Trophoblast cell (in vitro differentiated cells and primary cell): ENCODE measurements around the gene OR10A4.

Source experiments
- DNase-seq, 2 donors: peaks; one replicate each; pipeline ENCODE4 v3.0.0-alpha.2; 2016
- H2AFZ ChIP-seq: 2 replicates; pipeline ENCODE4 v1.6.1; 2013; ENCODE audit warnings: low read length, moderate library complexity, mild to moderate bottlenecking; ENCODE audit not compliant: insufficient read depth, poor library complexity
- H2AK5ac ChIP-seq: 2 replicates; pipeline ENCODE4 v1.6.1; 2013; ENCODE audit warnings: mild to moderate bottlenecking, low read length
- H2BK120ac ChIP-seq: 2 replicates; pipeline ENCODE4 v1.6.1; 2013; ENCODE audit warnings: low read length, mild to moderate bottlenecking, moderate library complexity; ENCODE audit not compliant: insufficient read depth, poor library complexity
- H2BK12ac ChIP-seq: 2 replicates; pipeline ENCODE4 v1.6.1; 2013; ENCODE audit warnings: mild to moderate bottlenecking, low read length, moderate library complexity
- H2BK5ac ChIP-seq: 2 replicates; pipeline ENCODE4 v1.6.1; 2013; ENCODE audit warnings: low read length, low read depth, moderate library complexity, mild to moderate bottlenecking; ENCODE audit not compliant: poor library complexity
- H3K14ac ChIP-seq: 2 replicates; pipeline ENCODE4 v1.6.1; 2013; ENCODE audit warnings: mild to moderate bottlenecking, low read length
- H3K18ac ChIP-seq: 2 replicates; pipeline ENCODE4 v1.6.1; 2013; ENCODE audit warnings: mild to moderate bottlenecking, low read length
- H3K23ac ChIP-seq: 2 replicates; pipeline ENCODE4 v1.6.1; 2013; ENCODE audit warnings: low read length
- H3K27ac ChIP-seq: 2 replicates; pipeline ENCODE4 v1.5.1; 2013; ENCODE audit warnings: low read depth, mild to moderate bottlenecking, inconsistent platforms, low read length, moderate library complexity
- H3K27me3 ChIP-seq: 2 replicates; pipeline ENCODE4 v1.6.1; 2013; ENCODE audit warnings: inconsistent platforms, mild to moderate bottlenecking, low read length, moderate library complexity; ENCODE audit not compliant: insufficient read depth
- H3K36me3 ChIP-seq, 2 experiments: 1 replicate in 1 of 2; 2 replicates in 1 of 2; pipeline ENCODE4 v1.6.1; 2013; ENCODE audit warnings: low read length in 2 of 2, mild to moderate bottlenecking in 2 of 2, moderate library complexity in 1 of 2; ENCODE audit not compliant: insufficient read depth in 2 of 2, control insufficient read depth in 1 of 2
- H3K4ac ChIP-seq: 2 replicates; pipeline ENCODE4 v1.6.1; 2013; ENCODE audit warnings: low read depth, mild to moderate bottlenecking, low read length, moderate library complexity
- H3K4me1 ChIP-seq, 2 experiments: 1 replicate in 1 of 2; 2 replicates in 1 of 2; pipeline ENCODE4 v1.6.1; 2013; ENCODE audit warnings: low read length in 2 of 2, mild to moderate bottlenecking in 2 of 2, moderate library complexity in 1 of 2; ENCODE audit not compliant: insufficient read depth in 2 of 2, control insufficient read depth in 1 of 2
- H3K4me2 ChIP-seq: 2 replicates; pipeline ENCODE4 v1.6.1; 2013; ENCODE audit warnings: inconsistent platforms, mild to moderate bottlenecking, low read length, moderate library complexity
- H3K4me3 ChIP-seq: 2 replicates; pipeline ENCODE4 v1.5.1; 2013; ENCODE audit warnings: mild to moderate bottlenecking, low read depth, low read length, inconsistent platforms
- H3K79me1 ChIP-seq: one replicate; pipeline ENCODE4 v1.6.1; 2013; ENCODE audit warnings: low read length
- H3K79me2 ChIP-seq: 2 replicates; pipeline ENCODE4 v1.6.1; 2013; ENCODE audit warnings: low read length, mild to moderate bottlenecking; ENCODE audit not compliant: control insufficient read depth, insufficient read depth, poor library complexity
- H3K9ac ChIP-seq: 2 replicates; pipeline ENCODE4 v1.6.1; 2013; ENCODE audit warnings: mild to moderate bottlenecking, low read length
- H3K9me3 ChIP-seq: 2 replicates; pipeline ENCODE4 v1.6.1; 2013; ENCODE audit warnings: low read depth, mild to moderate bottlenecking, control low read depth, inconsistent platforms, low read length; ENCODE audit not compliant: insufficient read depth
- H4K12ac ChIP-seq: 2 replicates; pipeline ENCODE4 v1.6.1; 2013; ENCODE audit warnings: low read depth, mild to moderate bottlenecking, low read length, moderate library complexity
- H4K8ac ChIP-seq: 2 replicates; pipeline ENCODE4 v1.6.1; 2013; ENCODE audit warnings: low read depth, mild to moderate bottlenecking, low read length, moderate library complexity
- H4K91ac ChIP-seq: one replicate; pipeline ENCODE4 v1.6.1; 2013; ENCODE audit warnings: low read depth, mild to moderate bottlenecking, low read length, moderate library complexity
- WGBS: extraction: QIAGEN DNeasy Blood & Tissue Kit; methylation state at CpG from one replicate; pipeline ENCODE4 v1.1.7; 2013; ENCODE audit warnings: missing lambda C conversion rate; ENCODE audit not compliant: insufficient read length, insufficient coverage; ENCODE audit errors: extremely low coverage; 5-methylcytosine and 5-hydroxymethylcytosine counted together

Gene OR10A4

GRCh38 chr11:6892400-6892799, 16.0 kb downstream of the OR10A4 start, which contains the start of gene OR2D2:
Gene OR2D2, minus strand, starts transcription at chr11:6892500. Its CDS starts 0 bp downstream, at chr11:6892500.
- H3K79me2 ChIP-seq: no peaks in the 10 kb centered on the region
- no peak within 1 kb of the TSS for H4K8ac ChIP-seq
- H2BK5ac ChIP-seq: no peak within 1 kb of the TSS
- H3K4me3 ChIP-seq: no peak within 1 kb of the TSS
- no peaks in the 10 kb centered on the region for H3K4me1 ChIP-seq
- no peaks in the 10 kb centered on the region for H3K27me3 ChIP-seq
- no peaks in the 10 kb centered on the region for H3K36me3 ChIP-seq
- no peak within 1 kb of the TSS for H3K4me2 ChIP-seq
- no peak within 1 kb of the TSS for H3K27ac ChIP-seq
- no CpG with 5 or more reads among the region's 2 CpGs for WGBS
- no peak within 1 kb of the TSS for H2AK5ac ChIP-seq
- no peak within 1 kb of the TSS for H3K4ac ChIP-seq
- no peak within 1 kb of the TSS for H3K14ac ChIP-seq
- H3K18ac ChIP-seq: no peak within 1 kb of the TSS
- H2BK120ac ChIP-seq: no peak within 1 kb of the TSS
- H2BK12ac ChIP-seq: no peak within 1 kb of the TSS
- no peak for DNase-seq
- H2AFZ ChIP-seq: no peak within 1 kb of the TSS
- no peak within 1 kb of the TSS for H3K9ac ChIP-seq
- no peaks in the 10 kb centered on the region for H3K79me1 ChIP-seq
- H4K91ac ChIP-seq: no peak within 1 kb of the TSS
- no peaks in the 10 kb centered on the region for H3K9me3 ChIP-seq
- H3K23ac ChIP-seq: no peak within 1 kb of the TSS
- H4K12ac ChIP-seq: no peak within 1 kb of the TSS

DNA sequence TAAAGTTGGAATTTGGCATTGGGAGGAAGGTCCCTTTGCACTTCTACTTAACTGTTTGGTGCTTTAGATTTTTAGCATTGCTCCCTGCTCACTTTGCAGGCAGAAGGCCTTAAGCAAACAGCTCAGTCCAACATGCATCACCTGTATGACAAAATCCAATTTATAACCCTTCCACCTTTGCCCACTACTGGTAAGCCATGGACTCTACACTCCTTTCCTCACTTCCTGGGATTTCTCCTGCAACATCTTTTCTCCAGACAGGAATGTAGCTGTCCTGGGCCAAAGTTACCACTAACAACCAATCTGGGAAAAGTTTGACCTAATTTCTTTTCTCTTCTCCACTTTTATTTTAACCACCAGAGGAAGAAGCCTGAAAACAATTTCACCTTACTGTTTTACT, 17.7 kb downstream of the OR10A4 start:
- Histone ChIP-seq H4K12ac (no peak overlapping the region), H3K9me3 (no peaks in the 10 kb centered on the region), H4K8ac (no peak overlapping the region), H2BK120ac (no peak overlapping the region), H2AFZ (no peak overlapping the region), H3K4me3 (no peak overlapping the region), H3K27me3 (no peaks in the 10 kb centered on the region), H2BK12ac (no peak overlapping the region), H3K36me3 (no peaks in the 10 kb centered on the region), H2BK5ac (no peak overlapping the region), H2AK5ac (no peak overlapping the region), H3K27ac (no peak overlapping the region), H3K4ac (no peak overlapping the region), H3K14ac (no peak overlapping the region), H3K18ac (no peak overlapping the region), H3K4me2 (no peak overlapping the region), H3K23ac (no peak overlapping the region), H3K9ac (no peak overlapping the region), H4K91ac (no peak overlapping the region), H3K4me1 (no peaks in the 10 kb centered on the region), H3K79me1 (no peaks in the 10 kb centered on the region), H3K79me2 (no peaks in the 10 kb centered on the region)
- no peak for DNase-seq

- Histone ChIP-seq H3K9ac (no peak overlapping the region), H2AK5ac (no peak overlapping the region), H3K4me3 (no peak overlapping the region), H3K4ac (no peak overlapping the region), H2BK120ac (no peak overlapping the region), H4K12ac (no peak overlapping the region), H3K79me1 (no peaks in the 10 kb centered on the region), H3K18ac (no peak overlapping the region), H3K4me2 (no peak overlapping the region), H4K8ac (no peak overlapping the region), H3K4me1 (no peaks in the 10 kb centered on the region), H2AFZ (no peak overlapping the region), H3K23ac (no peak overlapping the region), H3K27ac (no peak overlapping the region), H2BK5ac (no peak overlapping the region), H3K36me3 (no peaks in the 10 kb centered on the region), H3K9me3 (no peaks in the 10 kb centered on the region), H2BK12ac (no peak overlapping the region), H4K91ac (no peak overlapping the region), H3K27me3 (no peaks in the 10 kb centered on the region), H3K79me2 (no peaks in the 10 kb centered on the region), H3K14ac (no peak overlapping the region)
- DNase-seq: no peak
Measured at GRCh38 chr11:6895010-6895409, 18.6 kb downstream of the OR10A4 start.

- H3K27me3 ChIP-seq: no peaks in the 10 kb centered on the region
- no peak overlapping the region for H2BK5ac ChIP-seq
- no peaks in the 10 kb centered on the region for H3K36me3 ChIP-seq
- no peaks in the 10 kb centered on the region for H3K9me3 ChIP-seq
- no peak overlapping the region for H2AFZ ChIP-seq
- no peak overlapping the region for H3K14ac ChIP-seq
- H2AK5ac ChIP-seq: no peak overlapping the region
- H3K79me1 ChIP-seq: no peaks in the 10 kb centered on the region
- H3K4me3 ChIP-seq: no peak overlapping the region
- H3K27ac ChIP-seq: no peak overlapping the region
- no peaks in the 10 kb centered on the region for H3K4me1 ChIP-seq
- no peak for DNase-seq
- WGBS: no CpG with 5 or more reads among the region's 1 CpG
- no peak overlapping the region for H4K91ac ChIP-seq
- H4K8ac ChIP-seq: no peak overlapping the region
- H3K79me2 ChIP-seq: no peaks in the 10 kb centered on the region
- no peak overlapping the region for H4K12ac ChIP-seq
- H3K4me2 ChIP-seq: no peak overlapping the region
- H3K18ac ChIP-seq: no peak overlapping the region
- no peak overlapping the region for H3K4ac ChIP-seq
- no peak overlapping the region for H3K9ac ChIP-seq
- no peak overlapping the region for H2BK12ac ChIP-seq
- H2BK120ac ChIP-seq: no peak overlapping the region
- H3K23ac ChIP-seq: no peak overlapping the region
Measured at GRCh38 chr11:6898911-6899310, 22.5 kb downstream of the OR10A4 start.
